ENCODE data around the gene PRXL2A.

PRXL2A gene

DNA sequence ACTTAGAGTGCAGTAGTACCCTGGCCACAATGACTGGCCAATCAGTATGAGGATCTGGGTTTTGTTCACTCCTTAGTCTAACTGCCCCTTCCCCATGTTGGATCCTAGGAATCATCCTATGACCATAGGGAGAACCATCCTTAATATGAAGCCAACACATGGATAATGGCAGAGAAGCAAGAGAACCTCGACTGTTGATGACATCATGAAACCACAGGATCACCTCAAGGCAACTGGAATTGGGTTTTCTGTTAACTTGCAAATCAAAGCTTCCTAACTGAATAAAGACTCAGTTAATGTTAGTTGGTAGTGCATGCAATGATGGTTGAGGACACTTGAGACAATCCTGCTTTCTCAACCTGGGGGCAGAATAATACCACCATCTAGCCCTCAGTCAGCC lies 3.3 kb upstream of the PRXL2A start:
- no peak for ATAC-seq (ENCODE audit: low read depth)
- Histone ChIP-seq H3K27ac (ENCODE audit: poor library complexity, severe bottlenecking) (no peak overlapping the region), H3K27me3 (ENCODE audit: insufficient read depth, poor library complexity, severe bottlenecking) (no peaks in the 10 kb centered on the region)

DNA sequence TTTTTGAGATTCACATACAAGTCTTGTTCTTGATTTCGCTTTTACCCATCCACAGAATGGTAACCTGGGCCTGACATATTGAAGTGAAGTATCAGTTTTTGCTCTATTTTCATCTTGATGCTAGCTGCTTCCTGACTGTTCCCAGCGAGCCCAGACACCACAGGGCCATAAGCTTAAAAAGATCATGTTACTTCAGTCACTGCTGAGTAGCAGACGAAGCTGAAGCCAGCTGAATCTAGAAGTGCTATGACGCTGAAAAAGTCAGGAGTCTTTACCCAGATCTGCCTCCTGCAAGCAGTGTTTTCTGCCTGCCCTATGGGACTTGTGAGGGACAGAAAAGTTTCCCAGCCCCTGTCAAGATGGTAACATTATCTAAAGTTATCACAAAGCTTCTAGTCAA lies 2.7 kb upstream of the PRXL2A start:
- no peak for DNase-seq (ENCODE audit: low spot score)
- Histone ChIP-seq H3K9me3 (ENCODE audit: severe bottlenecking) (no peaks in the 10 kb centered on the region), H3K4me1 (ENCODE audit: insufficient read depth, poor library complexity, severe bottlenecking) (peaks cover 3% of the 10 kb centered on the region), H3K27me3 (ENCODE audit: insufficient read depth, poor library complexity, severe bottlenecking) (no peaks in the 10 kb centered on the region), H3K4me3 (ENCODE audit: severe bottlenecking) (no peak overlapping the region), H3K27ac (ENCODE audit: poor library complexity, severe bottlenecking) (no peak overlapping the region), H3K36me3 (ENCODE audit: low read depth) (no peaks in the 10 kb centered on the region)
- ATAC-seq (ENCODE audit: low read depth) = no peak
- TF ChIP-seq, protein P1, sequence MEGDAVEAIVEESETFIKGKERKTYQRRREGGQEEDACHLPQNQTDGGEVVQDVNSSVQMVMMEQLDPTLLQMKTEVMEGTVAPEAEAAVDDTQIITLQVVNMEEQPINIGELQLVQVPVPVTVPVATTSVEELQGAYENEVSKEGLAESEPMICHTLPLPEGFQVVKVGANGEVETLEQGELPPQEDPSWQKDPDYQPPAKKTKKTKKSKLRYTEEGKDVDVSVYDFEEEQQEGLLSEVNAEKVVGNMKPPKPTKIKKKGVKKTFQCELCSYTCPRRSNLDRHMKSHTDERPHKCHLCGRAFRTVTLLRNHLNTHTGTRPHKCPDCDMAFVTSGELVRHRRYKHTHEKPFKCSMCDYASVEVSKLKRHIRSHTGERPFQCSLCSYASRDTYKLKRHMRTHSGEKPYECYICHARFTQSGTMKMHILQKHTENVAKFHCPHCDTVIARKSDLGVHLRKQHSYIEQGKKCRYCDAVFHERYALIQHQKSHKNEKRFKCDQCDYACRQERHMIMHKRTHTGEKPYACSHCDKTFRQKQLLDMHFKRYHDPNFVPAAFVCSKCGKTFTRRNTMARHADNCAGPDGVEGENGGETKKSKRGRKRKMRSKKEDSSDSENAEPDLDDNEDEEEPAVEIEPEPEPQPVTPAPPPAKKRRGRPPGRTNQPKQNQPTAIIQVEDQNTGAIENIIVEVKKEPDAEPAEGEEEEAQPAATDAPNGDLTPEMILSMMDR (IDR thresholded peaks at IDR 0.05; ENCODE audit: poor library complexity, severe bottlenecking) = no peak

More for the DNA sequence above, 3.3 kb upstream of the PRXL2A start:
- no peaks in the 10 kb centered on the region for H3K9me3 ChIP-seq (ENCODE audit: severe bottlenecking)
- no peak overlapping the region for H3K4me3 ChIP-seq (ENCODE audit: severe bottlenecking)
- no peaks in the 10 kb centered on the region for H3K36me3 ChIP-seq (ENCODE audit: low read depth)
- TF ChIP-seq, protein P1 (IDR thresholded peaks at IDR 0.05; ENCODE audit: poor library complexity, severe bottlenecking) = no peak
- DNase-seq (ENCODE audit: low spot score) = no peak
- no peaks in the 10 kb centered on the region for H3K4me1 ChIP-seq (ENCODE audit: insufficient read depth, poor library complexity, severe bottlenecking)

DNA sequence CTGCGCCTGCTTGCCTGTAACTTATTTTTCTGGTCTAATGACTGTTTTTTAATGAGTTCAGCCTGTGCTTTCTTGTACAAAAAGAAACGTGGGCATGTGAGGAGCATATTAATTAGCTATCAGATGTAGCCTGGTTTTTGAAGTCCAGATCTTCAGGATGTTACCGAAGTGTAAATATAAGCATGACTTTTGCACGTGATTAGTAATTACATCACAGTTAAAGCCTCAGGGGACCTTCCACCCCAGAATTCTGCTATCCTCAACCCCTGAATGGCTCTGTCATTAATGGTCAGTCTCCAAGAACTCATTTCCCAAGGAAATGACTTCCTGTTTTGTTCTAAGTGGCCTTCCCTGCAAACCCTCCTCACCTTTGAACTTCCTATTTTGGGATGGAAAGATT lies 2.1 kb upstream of the PRXL2A start:
- Histone ChIP-seq H3K27ac (ENCODE audit: poor library complexity, severe bottlenecking) (no peak overlapping the region), H3K4me1 (ENCODE audit: insufficient read depth, poor library complexity, severe bottlenecking) (peaks cover 9% of the 10 kb centered on the region), H3K9me3 (ENCODE audit: severe bottlenecking) (no peaks in the 10 kb centered on the region), H3K27me3 (ENCODE audit: insufficient read depth, poor library complexity, severe bottlenecking) (no peaks in the 10 kb centered on the region), H3K36me3 (ENCODE audit: low read depth) (no peaks in the 10 kb centered on the region), H3K4me3 (ENCODE audit: severe bottlenecking) (no peak overlapping the region)
- TF ChIP-seq, protein P1 (IDR thresholded peaks at IDR 0.05; ENCODE audit: poor library complexity, severe bottlenecking) = no peak
- ATAC-seq (ENCODE audit: low read depth) (no peak), DNase-seq (ENCODE audit: low spot score) (no peak)

DNA sequence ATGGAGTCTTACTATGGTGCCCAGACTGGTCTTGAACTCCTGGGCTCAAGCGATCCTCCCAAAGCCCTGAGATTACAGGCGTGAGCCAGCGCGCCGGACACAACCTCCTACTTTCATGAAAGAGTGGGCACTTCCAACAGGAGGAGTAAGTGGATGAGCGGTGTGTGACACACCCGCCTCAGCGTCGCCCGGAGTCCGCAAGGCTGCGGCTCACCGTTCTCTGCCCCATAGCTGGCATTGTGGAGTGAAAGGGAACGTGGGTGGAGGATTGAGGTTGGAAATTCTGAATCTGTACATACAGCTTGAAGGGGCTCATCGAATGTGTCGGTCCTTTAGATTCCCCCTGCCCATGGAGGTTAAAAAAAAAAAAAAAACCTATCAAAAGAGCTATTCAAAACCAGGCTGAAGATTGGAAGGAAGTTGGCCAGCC lies 524 bp upstream of the PRXL2A start:
- H3K27ac ChIP-seq (ENCODE audit: poor library complexity, severe bottlenecking) = no peak overlapping the region
- ATAC-seq (ENCODE audit: low read depth) (peak; percentile 60), DNase-seq (ENCODE audit: low spot score) (no peak)
- H3K36me3 ChIP-seq (ENCODE audit: low read depth) = no peaks in the 10 kb centered on the region
- H3K4me1 ChIP-seq (ENCODE audit: insufficient read depth, poor library complexity, severe bottlenecking) = peaks cover 25% of the 10 kb centered on the region
- TF ChIP-seq, protein P1 (IDR thresholded peaks at IDR 0.05; ENCODE audit: poor library complexity, severe bottlenecking) = no peak
- peak overlapping the region; percentile 50 for H3K4me3 ChIP-seq (ENCODE audit: severe bottlenecking)
- H3K9me3 ChIP-seq (ENCODE audit: severe bottlenecking) = no peaks in the 10 kb centered on the region
- H3K27me3 ChIP-seq (ENCODE audit: insufficient read depth, poor library complexity, severe bottlenecking) = no peaks in the 10 kb centered on the region

DNA sequence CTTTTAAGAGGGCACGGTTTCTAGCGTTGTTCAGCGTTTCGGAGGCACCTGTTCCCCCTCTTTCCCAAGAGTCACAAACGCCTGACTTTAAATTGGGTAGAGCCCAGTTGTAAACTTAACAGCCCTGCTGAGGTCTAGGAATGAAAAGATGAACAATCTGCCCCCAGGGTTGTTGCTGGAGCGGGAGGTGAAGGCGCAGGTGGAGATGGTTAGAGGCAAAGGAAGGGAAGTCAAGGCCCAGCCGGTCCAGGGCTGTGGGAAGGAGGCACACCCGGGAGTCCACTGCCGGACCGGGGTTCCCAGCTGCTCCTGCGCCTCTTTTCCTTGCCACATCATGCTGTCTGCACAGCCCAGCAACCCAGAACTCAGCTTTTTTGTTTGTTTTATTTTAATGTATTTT lies 770 bp downstream of the PRXL2A start:
- TF ChIP-seq, protein P1 (IDR thresholded peaks at IDR 0.05; ENCODE audit: poor library complexity, severe bottlenecking) = no peak
- Histone ChIP-seq H3K4me1 (ENCODE audit: insufficient read depth, poor library complexity, severe bottlenecking) (peaks cover 36% of the 10 kb centered on the region), H3K27me3 (ENCODE audit: insufficient read depth, poor library complexity, severe bottlenecking) (no peaks in the 10 kb centered on the region), H3K4me3 (ENCODE audit: severe bottlenecking) (peak overlapping the region; percentile 50), H3K9me3 (ENCODE audit: severe bottlenecking) (no peaks in the 10 kb centered on the region), H3K36me3 (ENCODE audit: low read depth) (no peaks in the 10 kb centered on the region), H3K27ac (ENCODE audit: poor library complexity, severe bottlenecking) (no peak overlapping the region)
- DNase-seq (ENCODE audit: low spot score) = no peak
- ATAC-seq (ENCODE audit: low read depth) = no peak
